SIG-M5 treated with dmso at 0.1 percent for 504 hours (cell line): Measurements from ENCODE around the gene MX2.
"Not testable (repeated sequence)": the region's sequence is repeated elsewhere in the genome, so short reads cannot be mapped to it uniquely, and the experiment has no call there.

Source experiments
- DNase-seq: peaks from one replicate; lab custom pipeline; 2025; ENCODE audit not compliant: unreplicated experiment; lab: John Stamatoyannopoulos, UW

The MX2 gene

DNA sequence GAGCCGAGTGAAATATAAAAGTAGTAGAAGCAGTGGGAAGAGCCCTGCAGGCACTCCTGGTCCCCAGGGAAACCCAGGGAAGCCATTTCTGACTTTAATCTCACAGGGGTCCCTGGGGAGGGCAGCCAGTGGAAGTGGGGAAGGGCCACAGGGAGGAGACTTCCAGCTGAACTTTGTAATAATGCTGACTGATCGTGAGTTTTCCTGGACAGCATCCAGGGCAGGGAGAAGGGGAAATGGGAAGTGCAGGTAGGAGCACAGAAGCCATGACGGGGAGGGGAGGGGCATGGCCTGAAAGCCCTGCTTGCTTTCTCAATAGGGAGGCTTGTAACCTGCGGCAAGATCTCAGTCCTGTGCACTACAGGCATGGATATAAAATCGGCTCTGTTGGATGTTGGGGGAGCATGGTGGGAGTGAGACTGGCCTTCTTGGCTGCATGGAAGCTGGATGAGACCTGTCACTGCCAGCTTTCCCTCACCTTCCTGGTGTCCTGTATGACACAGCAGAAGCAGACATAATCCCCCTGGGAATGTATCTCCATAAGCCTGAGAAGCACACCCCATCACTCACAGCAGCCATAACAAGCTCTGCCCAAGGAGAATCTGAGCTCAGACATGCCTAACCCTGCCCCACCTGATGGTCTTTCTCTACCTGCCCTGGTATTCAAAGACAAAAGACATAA lies 49.1 kb downstream of the MX2 start:
- DNase-seq: no peak

GRCh38 chr21:41411449-41412089 lies 49.7 kb downstream of the MX2 start:
- DNase-seq: peak; percentile 39

DNA sequence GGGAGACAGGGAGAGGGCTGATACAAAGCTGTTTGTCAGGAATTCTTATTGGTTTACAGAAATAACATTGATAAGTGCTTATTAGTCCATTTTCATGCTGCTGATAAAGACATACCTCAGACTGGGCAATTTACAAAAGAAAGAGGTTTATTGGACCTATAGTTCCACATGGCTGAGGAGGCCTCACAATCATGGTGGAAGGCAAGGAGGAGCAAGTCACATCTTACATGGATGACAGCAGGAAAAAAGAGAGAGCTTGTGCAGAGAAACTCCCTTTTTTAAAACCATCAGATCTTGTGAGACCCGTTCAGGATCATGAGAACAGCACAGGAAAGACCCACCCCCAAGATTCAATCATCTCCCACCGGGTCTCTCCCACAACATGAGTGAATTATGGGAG lies 55.7 kb downstream of the MX2 start:
- not testable (repeated sequence) for DNase-seq

DNA sequence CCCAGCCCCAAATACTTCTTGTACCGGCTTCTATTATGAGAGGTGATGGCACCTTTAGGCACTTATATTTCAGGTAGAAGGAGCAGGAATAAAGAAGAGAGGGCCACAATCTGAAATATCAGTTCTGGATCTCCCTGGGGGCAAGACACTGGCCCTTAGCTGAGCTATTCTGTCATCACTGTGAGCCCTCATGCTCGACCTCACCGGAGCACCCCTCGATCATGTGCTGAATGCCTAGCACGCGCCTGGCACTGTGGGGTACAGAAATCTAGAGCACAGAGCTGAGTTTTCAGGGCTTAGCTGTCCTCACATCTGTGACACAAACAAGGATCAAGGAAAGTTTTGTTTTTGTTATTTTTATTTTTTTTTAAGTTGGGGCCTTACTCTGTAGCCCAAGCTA lies 56.6 kb downstream of the MX2 start:
- DNase-seq: no peak

GRCh38 chr21:41418956-41419680 lies 57.3 kb downstream of the MX2 start:
- DNase-seq: no peak

DNA sequence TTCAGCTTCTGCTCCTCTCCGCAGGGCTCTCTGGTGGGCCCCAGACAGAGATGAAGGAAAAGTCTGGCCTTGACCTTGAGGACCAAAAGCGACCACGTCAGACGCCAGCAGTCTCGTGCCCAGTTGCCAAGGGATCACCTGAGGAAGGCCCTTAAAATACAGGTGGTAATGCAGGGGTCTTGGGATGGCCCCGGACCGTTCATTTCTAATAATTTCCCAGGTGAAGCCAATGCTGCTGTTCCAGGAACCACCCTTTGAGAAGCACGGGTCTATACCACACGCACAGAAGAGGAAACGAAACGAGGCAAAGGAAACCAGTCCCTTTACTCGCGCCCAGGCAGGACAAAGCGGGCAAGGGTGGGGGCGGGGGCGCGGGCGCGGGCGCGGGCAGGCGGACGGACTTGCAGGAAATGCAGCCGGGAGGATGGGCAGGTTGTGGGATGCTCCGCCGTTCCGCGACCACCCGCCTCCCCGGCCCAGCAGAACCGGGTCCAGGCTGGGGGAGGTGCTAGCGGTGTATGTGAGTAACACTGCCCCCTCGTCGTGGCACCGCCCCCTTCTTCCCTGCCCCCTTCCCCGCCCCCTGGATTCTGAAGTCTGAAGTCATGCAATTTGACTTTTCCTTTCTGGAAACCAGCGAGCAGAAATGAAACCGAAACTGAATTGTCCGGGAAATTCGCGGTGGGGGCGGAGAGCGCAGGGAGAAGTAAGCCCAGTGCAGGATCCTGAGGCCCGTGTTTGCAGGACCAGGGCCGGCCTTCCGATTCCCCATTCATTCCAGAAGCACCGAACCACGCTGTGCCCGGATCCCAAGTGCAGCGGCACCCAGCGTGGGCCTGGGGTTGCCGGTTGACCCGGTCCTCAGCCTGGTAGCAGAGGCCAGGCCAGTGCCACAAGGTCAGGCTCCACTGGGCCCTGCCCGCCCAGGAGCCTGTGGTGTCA lies 58.4 kb downstream of the MX2 start:
- DNase-seq: peak; percentile 83

DNA sequence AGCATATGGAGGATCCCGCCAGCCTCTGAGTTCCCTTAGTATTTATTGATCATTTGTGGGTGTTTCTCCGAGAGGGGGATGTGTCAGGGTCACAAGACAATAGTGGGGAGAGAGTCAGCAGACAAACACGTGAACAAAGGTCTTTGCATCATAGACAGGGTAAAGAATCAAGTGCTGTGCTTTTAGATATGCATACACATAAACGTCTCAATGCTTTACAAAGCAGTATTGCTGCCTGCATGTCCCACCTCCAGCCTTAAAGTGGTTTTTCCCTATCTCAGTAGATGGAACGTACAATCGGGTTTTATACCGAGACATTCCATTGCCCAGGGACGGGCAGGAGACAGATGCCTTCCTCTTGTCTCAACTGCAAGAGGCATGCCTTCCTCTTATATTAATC lies 59.2 kb downstream of the MX2 start:
- not testable (repeated sequence) for DNase-seq

DNA sequence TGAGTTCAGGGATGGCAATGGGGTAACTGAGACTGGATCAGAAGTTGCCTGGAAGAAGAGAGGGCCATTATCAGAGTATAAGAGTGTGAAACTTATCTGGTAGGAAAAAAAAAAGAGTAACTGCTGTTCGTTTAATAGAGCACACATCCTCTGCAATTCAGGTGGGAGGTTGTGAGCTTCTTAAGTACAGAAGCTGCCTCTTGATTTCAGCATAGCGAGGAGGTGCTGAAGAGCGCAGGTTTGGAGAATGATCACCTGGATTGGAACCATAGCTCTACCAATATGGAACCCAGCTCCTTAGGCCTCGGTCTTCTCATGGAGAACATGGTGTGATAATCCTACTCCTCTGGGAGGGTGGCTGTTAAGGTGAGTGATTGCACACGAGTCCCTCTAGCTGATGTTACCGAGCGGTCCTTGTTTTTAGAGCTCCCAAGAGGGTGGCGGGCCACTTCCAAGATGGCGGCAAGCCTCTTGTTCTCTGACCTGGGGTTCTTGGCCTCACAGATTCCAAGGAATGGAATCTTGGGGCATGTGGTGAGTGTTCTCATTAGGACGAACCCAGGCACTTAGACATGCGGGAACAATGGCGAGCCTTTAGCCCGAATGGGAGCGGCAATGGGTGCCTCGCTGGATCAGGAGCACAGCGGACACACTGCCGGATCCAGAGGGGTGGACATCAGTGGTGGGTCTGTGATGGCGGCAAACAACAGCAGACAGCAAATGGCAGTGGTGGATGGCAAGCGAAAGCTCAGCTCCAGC lies 60.9 kb downstream of the MX2 start:
- DNase-seq: no peak

DNA sequence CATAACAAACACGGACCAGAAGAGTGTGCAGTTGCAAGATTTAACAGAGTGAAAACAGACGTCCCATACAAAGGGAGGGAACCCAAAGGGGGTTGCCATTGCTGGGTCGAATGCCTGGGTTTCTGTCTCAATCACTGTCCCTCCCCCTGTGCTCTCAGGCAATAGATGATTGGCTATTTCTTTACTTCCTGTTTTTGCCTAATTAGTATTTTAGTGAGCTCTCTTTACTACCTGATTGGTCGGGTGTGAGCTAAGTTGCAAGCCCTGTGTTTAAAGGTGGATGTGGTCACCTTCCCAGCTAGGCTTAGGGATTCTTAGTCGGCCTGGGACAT lies 61.4 kb downstream of the MX2 start:
- DNase-seq: not testable (repeated sequence)

DNA sequence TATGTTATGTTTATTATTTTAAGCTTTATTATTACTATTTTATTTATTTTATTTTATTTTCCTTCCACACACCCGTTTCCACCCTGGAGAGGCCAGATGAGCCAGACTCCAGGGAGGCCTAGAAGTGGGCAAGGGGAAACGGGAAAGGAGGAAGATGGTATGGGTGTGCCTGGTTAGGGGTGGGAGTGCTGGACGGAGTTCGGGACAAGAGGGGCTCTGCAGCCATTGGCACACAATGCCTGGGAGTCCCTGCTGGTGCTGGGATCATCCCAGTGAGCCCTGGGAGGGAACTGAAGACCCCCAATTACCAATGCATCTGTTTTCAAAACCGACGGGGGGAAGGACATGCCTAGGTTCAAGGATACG lies 63.7 kb downstream of the MX2 start:
- no peak for DNase-seq

DNA sequence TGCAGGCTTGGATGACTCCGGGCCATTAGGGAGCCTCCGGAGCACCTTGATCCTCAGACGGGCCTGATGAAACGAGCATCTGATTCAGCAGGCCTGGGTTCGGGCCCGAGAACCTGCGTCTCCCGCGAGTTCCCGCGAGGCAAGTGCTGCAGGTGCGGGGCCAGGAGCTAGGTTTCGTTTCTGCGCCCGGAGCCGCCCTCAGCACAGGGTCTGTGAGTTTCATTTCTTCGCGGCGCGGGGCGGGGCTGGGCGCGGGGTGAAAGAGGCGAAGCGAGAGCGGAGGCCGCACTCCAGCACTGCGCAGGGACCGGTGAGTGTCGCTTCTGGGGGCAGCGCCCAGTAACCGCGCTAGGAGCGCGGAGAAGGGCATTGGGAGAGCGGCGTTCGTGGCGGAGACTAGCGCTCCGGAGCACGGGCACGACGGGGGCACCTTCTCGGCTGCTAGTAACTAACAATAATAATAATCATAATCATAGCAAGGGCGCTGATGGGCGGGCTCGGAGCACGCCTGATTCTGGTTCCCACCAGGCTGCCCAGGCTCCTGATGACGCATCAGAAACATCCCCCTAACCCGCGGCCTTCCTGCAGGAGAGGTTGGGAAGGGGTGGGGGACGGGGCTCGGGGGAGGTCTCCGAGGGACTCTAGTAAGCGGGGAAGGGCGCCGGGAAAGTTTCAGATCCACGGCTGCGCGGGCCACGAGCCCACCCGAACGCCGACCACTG lies 64.3 kb downstream of the MX2 start, which contains the start of gene MX1:
MX1 (plus strand) TSS at position 286 of the 722 bp plus-strand sequence. CDS start 5,832 bp downstream, outside the sequence.
- DNase-seq: no peak

DNA sequence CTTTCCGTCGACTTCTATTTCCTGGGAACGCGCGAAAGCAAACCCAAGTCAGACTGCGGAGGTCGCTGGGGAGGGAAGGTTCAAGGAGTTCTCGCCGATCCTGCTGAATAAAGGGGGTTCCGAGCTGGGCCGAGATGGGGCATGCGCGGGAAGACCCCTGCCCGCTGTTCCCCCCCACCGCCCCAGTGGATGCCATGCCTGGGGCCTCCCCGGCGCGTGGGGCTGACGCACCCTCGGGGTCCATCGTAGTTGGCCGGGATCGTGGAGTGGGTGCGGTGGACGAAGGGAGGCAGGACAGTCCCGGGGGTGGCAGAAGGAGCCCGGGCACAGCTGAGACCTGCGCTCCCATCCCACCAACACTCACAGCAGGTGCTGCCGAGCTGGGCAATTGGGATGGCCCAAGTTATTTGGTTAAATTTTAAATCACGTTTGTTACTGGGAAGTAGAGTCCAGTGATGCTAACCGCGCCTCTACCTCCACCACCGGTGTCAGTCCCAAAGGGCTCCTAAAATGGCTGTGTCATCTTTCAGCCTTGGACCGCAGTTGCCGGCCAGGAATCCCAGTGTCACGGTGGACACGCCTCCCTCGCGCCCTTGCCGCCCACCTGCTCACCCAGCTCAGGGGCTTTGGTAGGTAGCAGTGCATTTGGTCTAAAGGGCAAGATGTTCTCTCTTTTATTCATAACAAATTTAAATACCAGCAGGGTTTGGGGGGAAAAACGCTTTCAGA lies 65.0 kb downstream of the MX2 start:
- no peak for DNase-seq

DNA sequence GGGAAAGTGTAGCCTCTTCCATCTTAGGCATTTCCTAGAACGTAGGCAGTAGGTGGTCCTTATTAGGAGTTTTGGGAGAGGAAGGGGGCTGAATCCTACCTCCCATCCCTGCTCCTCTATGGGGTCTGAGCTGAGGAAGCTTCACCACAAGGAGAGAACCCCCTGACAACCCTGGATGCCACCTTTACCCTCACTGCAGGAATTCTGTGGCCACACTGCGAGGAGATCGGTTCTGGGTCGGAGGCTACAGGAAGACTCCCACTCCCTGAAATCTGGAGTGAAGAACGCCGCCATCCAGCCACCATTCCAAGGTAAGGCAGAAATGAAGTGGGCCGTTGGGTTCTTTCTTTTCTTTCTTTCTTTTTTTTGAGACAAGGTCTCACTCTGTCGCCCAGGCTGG lies 65.7 kb downstream of the MX2 start:
- DNase-seq: no peak

GRCh38 chr21:41428311-41428710 lies 66.5 kb downstream of the MX2 start:
- no peak for DNase-seq

GRCh38 chr21:41428847-41429246 lies 67.0 kb downstream of the MX2 start:
- no peak for DNase-seq

- DNase-seq: no peak
Observed at GRCh38 chr21:41429305-41429704, 67.5 kb downstream of the MX2 start.

DNA sequence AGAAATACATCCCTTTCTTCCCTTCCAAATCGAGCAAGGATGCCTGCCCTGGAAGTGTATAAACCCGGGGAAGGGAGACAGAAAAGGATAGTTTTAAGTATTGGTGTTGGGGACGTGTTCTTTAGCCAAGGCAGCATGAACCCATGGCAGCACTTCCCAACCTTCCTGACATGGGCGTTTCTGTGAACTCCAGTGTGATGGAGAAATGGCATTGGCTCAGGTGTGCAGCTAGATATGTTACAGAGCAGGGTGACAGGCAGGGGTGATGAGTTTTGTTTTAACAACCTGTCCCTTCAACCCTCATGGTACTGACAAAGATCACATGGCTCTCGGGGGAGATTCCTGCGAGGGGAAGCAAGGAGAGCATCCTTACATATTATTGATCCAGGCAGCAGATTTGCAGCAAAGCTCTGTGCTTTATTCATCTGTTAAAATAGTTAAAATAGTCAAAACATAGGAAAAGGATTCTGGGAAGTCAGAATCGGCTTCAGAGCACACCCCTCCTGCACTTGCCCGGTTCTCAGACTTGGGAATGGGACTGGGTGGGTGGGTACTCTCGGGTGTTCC lies 68.2 kb downstream of the MX2 start:
- no peak for DNase-seq

DNA sequence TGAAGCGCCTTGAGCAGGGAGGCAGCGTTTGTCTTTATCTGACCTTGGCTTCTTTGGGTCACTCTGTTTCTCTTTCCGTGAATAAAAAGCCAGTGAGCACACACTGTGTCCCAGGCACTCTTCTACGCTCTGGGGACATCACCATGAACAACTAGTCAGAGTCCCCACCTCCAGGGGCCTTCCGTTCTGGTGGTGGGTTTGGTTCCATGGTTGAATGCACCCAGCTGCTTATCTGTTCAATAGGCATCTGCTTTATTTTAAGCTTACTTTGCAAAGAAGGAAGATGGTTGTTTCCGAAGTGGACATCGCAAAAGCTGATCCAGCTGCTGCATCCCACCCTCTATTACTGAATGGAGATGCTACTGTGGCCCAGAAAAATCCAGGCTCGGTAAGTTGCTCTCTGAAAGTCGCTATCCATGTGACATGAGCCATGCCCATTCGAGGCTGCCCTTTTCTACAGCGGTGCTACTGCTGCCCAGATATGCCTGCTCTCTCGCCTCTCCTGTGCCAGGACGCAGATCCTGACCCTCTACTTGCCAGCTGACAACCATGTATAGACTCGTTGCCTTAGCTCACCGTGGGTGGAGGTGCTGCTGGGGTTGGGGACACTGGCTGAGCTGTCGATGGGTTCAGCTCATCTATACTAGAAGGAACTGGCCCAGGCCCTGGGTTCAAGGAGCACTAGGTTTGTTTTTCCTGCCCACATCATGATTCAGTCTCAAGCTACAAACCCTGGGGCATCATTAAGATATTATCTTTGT lies 70.1 kb downstream of the MX2 start:
- DNase-seq: no peak
